Activated CD4-positive, alpha-beta T cell treated with anti-CD3 and anti-CD28 coated beads, Interleukin-2, amount 50 U/mL, for 48 hours (primary cell): ENCODE data around the gene GLI1.
"Not testable (repeated sequence)": the region's sequence is repeated elsewhere in the genome, so short reads cannot be mapped to it uniquely, and the experiment has no call there.

ENCODE experiments used
- DNase-seq, 2 experiments: peaks; one replicate each; pipeline ENCODE4 v3.0.0-alpha.2; 2020

GLI1 gene

DNA sequence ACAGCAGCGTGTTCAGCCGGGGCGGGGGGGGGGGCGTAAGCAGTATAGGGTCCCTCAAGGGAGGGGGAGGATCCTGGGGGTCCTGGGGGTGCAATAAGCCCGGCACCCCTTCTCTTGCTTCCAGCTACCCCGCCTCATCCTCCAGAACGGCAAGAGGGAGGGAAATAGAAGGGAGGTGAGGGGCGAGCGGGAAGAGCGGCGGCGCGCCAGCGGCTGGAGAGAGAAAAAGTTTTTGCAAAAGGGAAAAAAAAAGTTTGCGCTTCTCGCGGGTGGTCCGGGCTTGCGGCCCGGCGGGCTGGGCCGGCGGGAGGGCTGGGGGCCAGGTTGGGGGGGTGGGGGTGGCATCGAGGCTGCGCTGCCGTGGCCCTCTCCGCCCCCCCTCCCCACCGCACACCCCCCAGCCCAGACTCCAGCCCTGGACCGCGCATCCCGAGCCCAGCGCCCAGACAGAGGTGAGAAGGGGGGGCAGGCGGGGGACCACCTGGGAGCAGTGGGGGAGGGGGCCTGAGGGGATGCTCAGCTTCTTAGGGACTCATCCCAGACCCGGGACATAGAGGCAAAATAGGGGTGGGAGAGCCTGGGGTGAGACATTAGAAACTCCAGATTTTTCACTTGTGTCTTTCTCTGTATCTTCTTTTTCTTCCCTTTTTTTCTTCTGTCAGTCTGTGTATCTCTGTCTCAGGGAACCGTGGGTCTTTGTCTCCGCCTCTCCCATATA is at the start of gene GLI1:
TSS of gene GLI1 (plus strand) at position 36 of the 718 bp plus-strand sequence. CDS start 3,907 bp downstream, outside the sequence.
- DNase-seq: no peak

DNA sequence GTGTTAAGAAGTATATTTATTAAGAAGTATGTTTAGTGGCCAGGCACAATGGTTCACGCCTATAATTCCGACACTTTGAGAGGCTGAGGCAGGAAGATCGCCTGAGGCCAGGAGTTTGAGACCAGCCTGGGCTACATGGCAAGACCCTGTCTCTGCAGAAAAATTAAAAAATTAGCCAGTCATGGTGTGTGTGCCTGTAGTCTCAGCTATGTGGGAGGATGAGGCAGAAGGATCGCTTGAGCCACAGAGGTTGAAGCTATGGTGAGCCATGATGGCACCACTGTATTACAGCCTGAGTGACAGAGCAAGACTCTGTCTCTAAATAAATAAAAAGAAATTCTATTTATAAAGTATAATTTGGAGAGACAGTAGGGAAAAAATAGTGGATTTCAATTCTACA is 49.1 kb upstream of the GLI1 start:
- DNase-seq: no peak

DNA sequence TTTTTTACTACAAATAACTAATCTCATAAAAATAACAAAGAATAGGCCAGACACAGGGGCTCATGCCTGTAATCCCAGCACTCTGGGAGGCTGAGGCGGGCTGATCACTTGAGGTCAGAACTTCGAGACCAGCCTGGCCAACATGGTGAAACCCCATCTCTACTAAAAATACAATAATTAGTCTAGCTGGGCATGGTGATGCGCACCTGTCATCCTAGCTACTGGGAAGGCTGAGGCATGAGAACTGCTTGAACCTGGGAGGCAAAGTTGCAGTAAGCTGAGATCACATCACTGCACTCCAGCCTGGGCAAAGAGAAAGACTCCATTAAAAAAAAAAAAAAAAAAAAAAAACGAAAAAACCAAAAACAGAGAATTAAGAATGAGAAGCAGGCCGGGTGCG is 45.4 kb upstream of the GLI1 start:
- DNase-seq: not testable (repeated sequence)

DNA sequence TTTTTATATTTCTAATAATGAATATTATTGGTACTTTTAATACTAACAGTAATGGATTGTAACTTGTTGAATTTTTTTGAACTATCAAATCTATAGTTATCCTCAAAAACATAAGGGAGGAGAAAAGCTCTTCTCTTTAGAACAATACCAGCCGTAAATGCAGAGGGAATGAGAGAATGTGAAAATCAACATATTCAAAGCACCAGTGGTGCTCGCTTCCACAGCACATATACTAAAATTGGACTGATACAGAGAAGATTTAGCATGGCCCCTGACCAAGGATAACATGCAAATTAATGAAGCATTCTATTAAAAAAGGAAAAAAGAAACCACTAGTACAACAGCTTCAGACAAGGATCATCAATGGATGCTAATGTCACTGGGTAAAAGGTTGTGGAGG is 44.5 kb upstream of the GLI1 start:
- DNase-seq: no peak

DNA sequence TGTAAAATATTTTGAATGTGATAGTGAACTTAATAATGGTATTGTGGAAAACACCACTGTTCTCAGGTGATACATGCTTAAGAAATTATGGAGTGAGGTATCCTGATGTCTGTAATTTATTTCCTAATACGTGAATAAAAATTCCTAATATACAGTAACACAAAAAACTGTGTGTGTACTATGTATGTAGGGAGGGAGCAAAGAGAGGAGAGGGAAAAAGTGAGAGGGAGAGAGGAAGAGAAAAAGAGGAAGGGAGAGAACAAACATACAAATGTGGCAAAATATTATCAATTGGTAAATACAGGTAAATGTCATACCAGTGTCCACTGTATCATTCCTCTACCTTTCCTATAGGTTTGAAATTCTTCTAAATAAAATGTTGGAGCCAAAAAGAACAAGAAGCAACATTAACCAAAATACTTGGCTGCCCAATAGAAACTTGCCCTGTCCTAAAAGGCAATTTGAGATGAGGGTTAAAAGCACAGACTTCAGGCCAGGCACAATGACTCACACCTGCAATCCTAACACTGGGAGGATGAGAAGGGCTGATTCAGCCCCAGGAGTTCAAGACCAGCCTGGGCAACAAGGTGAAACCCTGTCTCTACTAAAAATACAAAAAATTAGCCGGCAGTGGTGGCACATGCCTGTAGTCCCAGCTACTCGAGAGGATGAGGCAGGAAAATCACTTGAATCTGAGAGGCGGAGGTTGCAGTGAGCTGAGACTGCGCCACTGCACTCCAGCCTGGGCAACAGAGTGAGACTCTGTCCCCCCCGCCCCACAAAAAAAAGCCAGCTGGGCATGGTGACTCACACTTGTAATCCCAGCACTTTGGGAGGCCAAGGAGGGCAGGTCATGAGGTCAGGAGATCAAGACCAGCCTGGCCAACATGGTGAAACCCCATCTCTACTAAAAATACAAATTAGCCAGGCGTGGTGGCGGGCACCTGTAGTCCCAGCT is 43.3 kb upstream of the GLI1 start:
- no peak for DNase-seq

DNA sequence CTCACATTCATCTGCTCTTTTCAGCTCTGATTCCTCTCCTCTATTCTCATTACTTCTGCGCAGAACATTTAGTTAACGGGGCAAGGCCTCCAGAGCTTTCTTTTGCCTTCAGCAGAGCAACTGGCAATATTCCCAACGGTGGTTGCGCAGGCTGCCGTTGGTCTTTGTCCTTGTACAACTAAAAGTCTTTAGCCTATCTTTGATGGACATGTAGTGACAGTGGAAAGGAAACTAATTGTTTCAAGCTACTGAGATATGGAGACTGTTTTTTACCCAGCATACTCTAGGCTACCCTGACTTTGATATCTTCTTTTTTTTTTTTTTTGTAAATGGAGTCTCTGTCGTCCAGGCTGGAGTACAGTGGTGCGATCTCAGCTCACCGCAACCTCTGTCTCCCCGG is 41.3 kb upstream of the GLI1 start:
- no peak for DNase-seq

DNA sequence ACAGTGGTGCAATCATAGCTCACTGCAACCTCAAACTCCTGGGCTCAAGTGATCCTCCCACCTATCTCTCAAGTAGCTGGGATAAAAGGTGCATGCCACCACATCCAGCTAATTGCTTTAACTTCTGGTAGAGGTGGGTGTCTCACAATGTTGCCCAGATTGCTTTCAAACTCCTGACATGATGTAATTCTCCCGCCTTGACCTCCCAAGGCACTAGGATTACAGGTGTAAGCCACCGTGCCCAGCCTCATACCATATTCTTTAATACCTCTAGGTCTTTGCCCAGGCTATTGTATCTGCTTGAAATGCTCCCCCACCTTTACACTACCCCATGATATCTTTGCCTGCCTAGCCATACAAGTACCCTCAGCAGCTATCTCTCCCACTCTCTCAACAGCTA is 40.1 kb upstream of the GLI1 start:
- no peak for DNase-seq

DNA sequence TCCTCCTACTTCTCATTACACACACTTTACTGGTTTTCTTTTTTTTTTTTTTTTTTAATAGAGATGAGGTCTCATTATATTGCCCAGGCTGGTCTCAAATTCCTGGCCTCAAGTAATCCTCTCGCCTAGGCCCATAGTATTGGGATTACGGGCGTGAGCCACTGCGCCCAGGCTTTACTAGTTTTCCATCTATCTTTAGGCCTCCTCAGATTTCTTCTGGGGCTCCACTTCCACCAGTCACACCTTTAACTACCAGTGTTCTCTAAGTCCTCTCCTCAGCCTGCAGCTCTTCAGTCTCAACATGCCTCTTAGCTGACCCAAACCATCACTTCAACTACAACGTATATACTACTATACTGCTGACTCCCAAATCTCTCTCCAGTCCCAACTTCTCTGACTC is 39.1 kb upstream of the GLI1 start:
- DNase-seq: no peak

DNA sequence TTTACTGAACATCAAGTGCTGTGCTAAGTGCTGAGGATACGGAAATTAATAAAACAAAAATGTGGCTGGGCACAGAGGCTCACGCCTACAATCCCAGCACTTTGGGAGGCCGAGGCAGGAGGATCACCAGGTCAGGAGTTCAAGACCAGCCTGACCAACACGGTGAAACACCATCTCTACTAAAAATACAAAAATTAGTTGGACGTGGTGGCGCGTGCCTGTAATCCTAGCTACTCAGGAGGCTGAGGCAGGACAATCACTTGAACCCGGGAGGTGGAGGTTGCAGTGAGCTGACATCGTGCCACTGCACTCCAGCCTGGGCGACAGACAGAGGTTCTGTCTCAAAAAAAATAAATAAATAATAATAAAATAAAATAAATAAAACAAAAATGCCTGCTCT is 32.6 kb upstream of the GLI1 start:
- DNase-seq: not testable (repeated sequence)

DNA sequence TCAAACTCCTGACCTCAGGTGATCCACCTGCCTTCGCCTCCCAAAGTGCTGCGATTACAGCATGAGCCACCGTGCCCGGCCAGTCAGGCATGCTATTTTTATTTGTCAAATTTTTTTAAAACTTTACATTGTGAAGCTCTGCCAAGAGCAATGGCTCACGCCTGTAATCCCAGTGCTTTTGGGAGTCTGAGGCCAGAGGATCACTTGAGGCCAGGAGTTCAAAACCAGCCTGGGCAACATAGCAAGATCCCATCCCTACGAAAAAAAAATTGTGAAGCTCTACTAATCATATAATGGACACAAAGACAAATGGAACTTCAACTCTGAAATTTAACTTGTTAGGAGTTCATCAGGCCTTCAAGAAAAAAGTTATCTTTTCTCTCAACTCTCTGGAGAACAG is 30.6 kb upstream of the GLI1 start:
- no peak for DNase-seq

DNA sequence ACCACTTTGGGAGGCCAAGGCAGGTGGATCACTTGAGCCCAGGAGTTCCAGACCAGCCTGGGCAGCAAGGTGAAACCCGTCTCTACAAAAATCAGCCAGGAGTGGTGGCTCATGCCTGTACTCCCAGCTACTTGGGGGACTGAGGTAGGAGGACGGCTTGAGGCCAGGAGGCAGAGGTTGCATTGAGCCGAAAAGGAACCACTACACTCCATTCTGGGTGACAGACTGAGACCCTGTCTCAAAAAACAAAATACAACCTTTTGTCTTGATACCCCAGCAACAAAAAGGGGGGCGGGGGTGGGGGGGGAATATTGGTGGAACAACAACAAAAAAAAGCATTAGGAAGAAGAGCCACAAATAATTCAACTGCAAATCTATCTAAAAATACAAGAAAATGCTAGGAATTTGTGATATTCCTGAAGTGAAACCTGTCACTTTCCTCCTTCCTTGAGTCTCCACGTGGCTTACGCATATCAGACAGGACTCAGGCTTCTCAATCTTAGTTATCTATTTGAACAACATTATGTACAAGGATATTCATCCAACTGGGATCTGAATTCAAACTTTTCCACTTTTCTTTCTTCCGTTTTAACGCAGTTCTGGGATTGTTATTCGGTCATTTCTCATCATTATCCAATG is 30.0 kb upstream of the GLI1 start:
- peak in 1 of 2 experiments; percentile 14 for DNase-seq

DNA sequence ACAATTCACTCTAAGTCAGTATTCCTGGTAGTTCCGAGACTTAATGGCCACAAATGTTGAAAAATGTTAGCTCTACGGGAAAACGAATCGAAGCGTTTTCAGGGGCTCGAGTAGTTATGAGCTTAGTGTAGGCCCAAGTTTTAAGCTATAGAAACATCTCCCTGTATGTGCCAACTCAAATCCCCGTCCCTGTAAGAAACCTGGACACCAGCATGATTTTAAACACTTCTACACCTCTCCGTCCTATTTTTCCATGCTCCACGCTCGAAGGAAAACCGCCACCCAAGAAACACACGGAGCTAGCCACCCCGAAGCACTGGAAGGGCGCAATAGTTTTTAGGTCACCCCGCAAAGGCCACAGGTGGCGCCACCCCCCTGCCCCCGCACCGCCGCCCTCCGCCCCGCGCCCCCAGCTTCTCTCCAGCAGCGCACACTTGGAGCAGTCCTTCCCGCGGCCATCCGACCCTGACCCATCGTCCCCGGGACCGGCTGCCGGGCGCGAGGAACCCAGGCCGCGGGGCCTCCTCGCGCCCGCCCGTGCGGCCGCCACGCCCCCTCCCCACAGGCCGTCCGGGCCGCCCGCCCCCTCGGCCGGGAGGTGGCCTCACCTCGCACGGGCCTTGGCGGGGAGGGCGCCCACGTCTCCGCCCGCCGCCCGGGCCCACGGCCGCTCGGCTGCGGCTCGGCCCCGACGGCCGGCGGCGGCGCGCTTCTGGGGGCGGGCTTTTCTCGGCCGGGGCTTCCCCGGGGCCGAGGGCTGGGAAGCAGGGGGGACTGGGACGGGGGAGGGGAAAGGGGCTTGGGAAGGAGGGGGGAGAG is 29.3 kb upstream of the GLI1 start:
- DNase-seq: no peak

DNA sequence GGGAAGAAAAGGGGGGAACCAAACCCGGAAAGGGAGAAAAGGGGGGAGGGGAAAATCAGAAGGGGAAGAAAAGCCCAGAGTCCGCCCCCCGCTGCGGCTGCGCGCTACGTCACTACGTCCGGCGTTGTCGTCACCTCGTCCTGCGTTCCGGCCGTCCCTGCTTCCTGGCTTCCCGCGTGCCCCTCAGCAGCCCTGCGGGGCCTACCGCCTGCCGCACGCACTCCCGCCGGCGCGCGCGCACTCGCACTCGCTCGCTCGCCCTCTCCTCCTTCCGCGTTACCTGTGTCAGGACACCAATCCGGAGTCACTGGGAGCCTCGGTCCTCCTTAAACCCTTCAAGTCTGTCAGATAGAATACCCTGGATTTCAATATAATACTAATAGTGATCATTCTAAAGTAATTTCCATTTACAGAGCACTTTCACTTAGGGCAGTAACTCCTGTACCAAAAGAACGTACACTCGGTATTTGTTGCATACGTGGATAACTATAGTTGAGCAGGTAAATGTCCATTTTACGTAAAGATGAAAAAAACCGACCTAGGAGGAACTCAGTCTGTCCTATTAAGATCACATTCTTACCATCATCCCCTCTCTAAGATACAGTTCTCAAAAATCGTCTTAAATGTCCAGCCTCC is 28.5 kb upstream of the GLI1 start, which contains the start of gene R3HDM2:
TSS of gene R3HDM2 (minus strand) at position 113 of the 636 bp plus-strand sequence. CDS start 120,615 bp downstream, outside the sequence.
- peak; percentile 96 to 97 for DNase-seq

DNA sequence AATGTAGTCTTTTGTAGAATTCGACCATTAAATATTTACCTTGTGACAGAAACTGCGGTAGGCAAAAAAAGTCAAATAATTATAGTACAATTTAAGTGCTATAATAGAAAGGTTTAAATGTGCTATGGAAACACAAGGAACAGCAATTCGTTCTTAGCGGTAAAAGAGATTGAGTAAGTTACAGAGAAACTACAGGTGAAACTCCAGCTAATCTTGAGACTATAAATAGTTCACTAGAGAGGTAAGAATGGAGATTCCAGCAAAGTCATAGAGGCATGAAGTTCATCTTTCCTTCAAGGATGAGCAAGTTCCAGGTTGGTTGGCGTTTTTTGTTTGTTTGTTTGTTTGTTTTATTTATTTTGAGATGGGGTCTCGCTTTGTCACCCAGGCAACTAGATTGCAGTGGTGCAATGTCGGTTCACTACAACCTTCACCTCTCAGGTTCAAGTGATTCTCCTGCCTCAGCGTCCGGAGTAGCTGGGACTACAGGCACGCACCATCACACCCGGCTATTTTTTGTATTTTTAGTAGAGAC is 27.9 kb upstream of the GLI1 start:
- DNase-seq: no peak

DNA sequence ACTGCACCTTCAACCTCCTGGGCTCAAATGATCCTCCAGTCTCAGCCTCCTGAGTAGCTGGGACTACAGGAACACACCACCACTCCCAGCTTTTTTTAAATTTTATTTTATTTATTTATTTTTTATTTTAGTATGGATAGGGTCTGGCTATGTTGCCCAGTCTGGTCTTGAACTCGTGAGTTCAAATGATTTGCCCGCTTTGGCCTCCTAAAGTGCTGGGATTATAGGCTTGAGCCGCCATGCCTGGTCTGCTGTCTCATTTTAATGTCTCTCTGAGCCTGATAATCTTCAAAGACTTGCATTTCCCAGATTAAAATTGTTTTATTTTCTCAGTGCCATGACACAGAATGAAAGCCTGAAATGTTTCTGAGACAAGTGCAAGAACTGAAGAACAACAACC is 26.2 kb upstream of the GLI1 start:
- no peak for DNase-seq

DNA sequence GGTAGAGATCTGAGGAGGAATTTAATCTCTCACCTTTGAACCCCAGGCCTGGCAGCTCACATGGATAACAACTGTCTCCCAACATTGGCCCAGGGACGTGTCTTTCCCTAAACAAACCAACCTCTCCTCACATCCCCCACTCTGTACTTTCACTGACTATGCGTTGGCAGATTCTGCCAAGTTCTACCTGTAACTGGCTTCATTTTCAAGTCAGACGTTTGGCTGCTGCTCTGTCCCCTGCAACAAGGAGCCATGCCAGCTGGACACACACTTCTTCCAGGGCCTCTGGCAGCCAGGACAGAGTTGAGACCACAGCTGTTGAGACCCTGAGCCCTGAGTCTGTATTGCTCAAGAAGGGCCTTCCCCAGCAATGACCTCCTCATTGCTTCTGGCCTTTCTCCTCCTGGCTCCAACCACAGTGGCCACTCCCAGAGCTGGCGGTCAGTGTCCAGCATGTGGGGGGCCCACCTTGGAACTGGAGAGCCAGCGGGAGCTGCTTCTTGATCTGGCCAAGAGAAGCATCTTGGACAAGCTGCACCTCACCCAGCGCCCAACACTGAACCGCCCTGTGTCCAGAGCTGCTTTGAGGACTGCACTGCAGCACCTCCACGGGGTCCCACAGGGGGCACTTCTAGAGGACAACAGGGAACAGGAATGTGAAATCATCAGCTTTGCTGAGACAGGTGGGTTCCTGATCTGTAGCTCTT is 24.9 kb upstream of the GLI1 start, which contains the start of gene INHBC:
TSS of gene INHBC (plus strand) at position 268 of the 707 bp plus-strand sequence. CDS start at position 371, 103 bp downstream.
- DNase-seq: no peak

DNA sequence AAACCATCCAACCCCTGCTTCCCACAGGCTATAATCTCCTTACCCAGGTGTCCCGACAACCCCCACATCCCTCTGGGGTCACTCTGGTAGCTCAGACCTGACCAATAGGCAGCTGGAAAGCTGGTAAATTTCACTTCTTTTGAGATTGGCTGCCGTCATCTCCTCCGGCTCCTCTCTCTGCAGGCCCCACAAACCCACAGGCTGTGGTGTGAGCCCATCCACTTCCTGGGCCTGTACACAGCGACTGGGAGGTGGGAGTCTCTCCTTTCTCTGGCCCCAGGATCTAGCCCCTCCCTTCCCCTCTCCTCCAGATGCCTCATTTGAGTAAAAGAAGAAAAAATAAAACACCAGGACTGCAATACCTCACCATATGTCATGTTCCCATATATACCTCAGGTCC is 24.3 kb upstream of the GLI1 start:
- DNase-seq: no peak

DNA sequence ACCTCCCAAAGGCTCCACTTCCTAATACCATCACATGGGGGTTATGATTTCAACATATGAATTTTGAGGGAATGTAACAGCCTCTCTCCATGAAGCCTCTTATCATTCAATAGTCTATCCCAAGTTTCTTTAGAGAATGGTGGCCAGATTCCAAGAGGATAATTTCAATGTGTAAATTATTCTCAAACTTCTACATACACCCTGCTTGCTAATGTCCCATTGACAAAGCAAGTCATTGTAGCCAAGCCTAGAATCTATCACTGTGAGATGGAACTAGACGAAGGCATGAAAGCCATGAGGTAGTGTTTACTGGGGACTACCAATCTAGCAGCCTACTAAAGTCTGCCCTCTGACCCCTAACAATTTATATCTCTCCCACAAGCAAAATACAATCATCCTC is 21.2 kb upstream of the GLI1 start:
- no peak for DNase-seq

DNA sequence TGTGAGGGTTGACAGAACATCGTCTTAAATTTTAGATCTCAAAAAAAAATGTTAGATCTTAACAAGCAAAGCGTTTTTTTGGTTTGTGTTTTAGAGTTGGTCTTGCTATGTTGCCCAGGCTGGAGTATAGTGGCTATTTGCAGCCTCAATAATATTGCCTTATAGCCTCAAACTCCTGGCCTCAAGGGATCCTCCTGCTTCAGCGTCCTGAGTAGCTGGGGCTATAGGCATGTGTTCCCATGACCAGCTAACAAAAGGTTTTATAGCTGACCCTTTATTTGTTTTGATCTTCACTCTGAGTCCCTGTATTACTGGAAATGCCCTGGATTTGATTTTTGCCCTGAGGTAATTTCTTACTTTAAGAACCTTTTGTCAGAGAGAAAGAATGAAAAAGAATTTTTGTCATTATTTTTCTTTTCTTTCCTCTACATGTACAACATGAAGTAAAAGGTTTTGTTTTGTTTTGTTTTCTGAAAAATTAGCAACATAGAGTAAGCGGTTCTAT is 19.8 kb upstream of the GLI1 start:
- no peak for DNase-seq

DNA sequence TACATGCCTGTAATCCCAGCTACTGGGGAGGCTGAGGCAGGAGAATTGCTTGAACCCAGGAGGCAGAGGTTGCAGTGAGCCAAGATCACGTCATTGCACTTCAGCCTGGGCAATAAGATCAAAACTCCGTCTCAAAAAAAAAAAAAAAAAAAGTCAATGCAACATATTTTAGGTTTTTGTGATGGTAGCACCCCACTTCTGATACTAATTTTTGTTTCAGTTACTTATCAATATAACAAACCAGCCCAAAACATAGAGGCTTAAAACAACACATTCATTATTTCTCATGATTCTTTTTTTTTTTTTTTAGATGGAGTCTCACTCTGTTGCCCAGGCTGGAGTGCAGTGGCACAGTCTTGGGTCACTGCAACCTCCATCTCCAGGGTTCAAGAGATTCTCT is 18.2 kb upstream of the GLI1 start:
- not testable (repeated sequence) for DNase-seq
